Renal cortical epithelial cell (primary cell): Measurements from ENCODE around the gene OR2AJ1. TPM values are rescaled to one million over a fixed set of nuclear protein-coding genes. Genes with fewer than 3 reads are reported as not detected.

Experiments
- DNase-seq: peaks from one replicate; pipeline ENCODE4 v3.0.0-alpha.2; 2011; ENCODE audit warnings: low read depth
- total RNA-seq: library from RNA; depleted of rRNA; stranded (reverse); fragments of >200 nt; gene quantifications from 2 replicates; pipeline ENCODE4 v1.2.3, GENCODE V29; 2014

The OR2AJ1 gene
- total RNA-seq, 1 donor from 2014 or later = not detected

DNA sequence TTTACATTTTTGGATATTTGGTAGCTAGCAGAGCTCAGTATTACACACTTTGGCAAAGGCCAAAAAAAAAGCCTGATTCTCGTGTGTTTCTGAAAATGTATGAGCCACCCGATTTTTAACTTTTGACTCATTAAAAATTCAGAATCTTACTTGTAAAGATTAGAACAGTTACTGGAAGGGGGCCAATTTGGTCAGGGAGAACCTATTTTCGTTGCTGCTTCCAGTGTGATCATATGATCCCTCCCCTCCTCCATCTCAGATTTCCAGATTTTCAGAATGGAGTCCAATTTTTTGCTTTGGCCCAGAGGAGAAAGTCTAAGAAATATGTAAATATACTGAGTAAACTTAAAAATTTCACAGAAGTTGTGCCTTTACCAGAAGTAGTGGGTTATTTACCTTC is 37.1 kb downstream of the OR2AJ1 start:
- no peak for DNase-seq

GRCh38 chr1:247962911-247963588 is 38.4 kb downstream of the OR2AJ1 start:
- DNase-seq = no peak

- DNase-seq = no peak
These were observed 40.2 kb downstream of the OR2AJ1 start, which contains the start of gene OR2AK2 for GRCh38 chr1:247964933-247965332. OR2AK2 (plus strand) TSS chr1:247965233; CDS start chr1:247965377, 144 bp downstream.

- DNase-seq = no peak
These were observed 42.0 kb downstream of the OR2AJ1 start for GRCh38 chr1:247966532-247967204.

Other genes with a start within 250 kb of the OR2AJ1 start
- not detected in 2 replicates for gene OR13G1, start 245.2 kb upstream of the OR2AJ1 start, total RNA-seq
- gene OR6F1, start 208.2 kb upstream of the OR2AJ1 start, total RNA-seq = not detected in 2 replicates
- not detected in 2 replicates for gene OR14K1, start 186.3 kb upstream of the OR2AJ1 start, total RNA-seq
- not detected in 2 replicates for gene OR14A2, start 176.7 kb upstream of the OR2AJ1 start, total RNA-seq
- not detected in 2 replicates for gene OR1C1, start 164.3 kb upstream of the OR2AJ1 start, total RNA-seq
- gene OR14A16, start 100.8 kb upstream of the OR2AJ1 start, total RNA-seq = not detected in 2 replicates
- gene OR11L1, start 83.0 kb upstream of the OR2AJ1 start, total RNA-seq = not detected in 2 replicates
- gene TRIM58, start 67.7 kb upstream of the OR2AJ1 start, total RNA-seq = 0.30 and 0.35 TPM in 2 replicates
- gene OR2W3, start 29.3 kb upstream of the OR2AJ1 start, total RNA-seq = 0.15 TPM in 1 of 2 replicates, not detected in the other
- not detected in 2 replicates for gene OR2T8, start 4.6 kb upstream of the OR2AJ1 start, total RNA-seq
- 0.25 TPM in 1 of 2 replicates, not detected in the other for gene OR2L8, start 24.0 kb downstream of the OR2AJ1 start, total RNA-seq
- not detected in 2 replicates for gene OR2AK2, start 40.3 kb downstream of the OR2AJ1 start, total RNA-seq
- gene OR2L5, start 88.8 kb downstream of the OR2AJ1 start, total RNA-seq = 0.05 TPM in 1 of 2 replicates, not detected in the other
- gene OR2L2, start 105.2 kb downstream of the OR2AJ1 start, total RNA-seq = not detected in 2 replicates
- not detected in 2 replicates for gene OR2L3, start 121.9 kb downstream of the OR2AJ1 start, total RNA-seq
- not detected in 2 replicates for gene OR2L13, start 170.3 kb downstream of the OR2AJ1 start, total RNA-seq
- gene OR2M5, start 220.3 kb downstream of the OR2AJ1 start, total RNA-seq = not detected in 2 replicates
- not detected in 2 replicates for gene OR2M2, start 249.9 kb downstream of the OR2AJ1 start, total RNA-seq